Astrocyte (in vitro differentiated cells and primary cell): ENCODE results near the gene TMEM60. TPM values are rescaled to one million over a fixed set of nuclear protein-coding genes. Genes with fewer than 3 reads are reported as not detected.

Source experiments
- DNase-seq: peaks from one replicate; pipeline ENCODE4 v3.0.0-alpha.2; 2010; ENCODE audit warnings: low read depth
- FAIRE-seq: peaks from 2 replicates; lab custom pipeline; 2011; peaks lifted over from hg19 to GRCh38; lab: Jason Lieb, UNC
- H2AFZ ChIP-seq: 2 replicates; pipeline ENCODE4 v1.6.0; 2012; ENCODE audit warnings: low read depth, low read length, inconsistent platforms
- H3K27ac ChIP-seq: 2 replicates; pipeline ENCODE4 v1.5.1; 2011; ENCODE audit warnings: low read depth, low read length, inconsistent platforms
- H3K27me3 ChIP-seq: 2 replicates; pipeline ENCODE4 v1.6.0; 2011; ENCODE audit warnings: low read length, inconsistent platforms; ENCODE audit not compliant: insufficient read depth
- H3K36me3 ChIP-seq: 2 replicates; pipeline ENCODE4 v1.5.1; 2011; ENCODE audit warnings: low read length, inconsistent platforms; ENCODE audit not compliant: insufficient read depth
- H3K4me1 ChIP-seq: 2 replicates; pipeline ENCODE4 v1.5.1; 2011; ENCODE audit warnings: low read length, inconsistent platforms; ENCODE audit not compliant: insufficient read depth
- H3K4me2 ChIP-seq: 2 replicates; pipeline ENCODE4 v1.6.0; 2012; ENCODE audit warnings: low read length, inconsistent platforms
- H3K4me3 ChIP-seq: 2 replicates; pipeline ENCODE4 v1.5.1; 2011; ENCODE audit warnings: low read depth, mild to moderate bottlenecking, low read length, inconsistent platforms; ENCODE audit not compliant: insufficient read depth
- H3K79me2 ChIP-seq: 2 replicates; pipeline ENCODE4 v1.6.0; 2012; ENCODE audit warnings: mild to moderate bottlenecking, low read length, inconsistent platforms; ENCODE audit not compliant: insufficient read depth
- H3K9ac ChIP-seq: 2 replicates; pipeline ENCODE4 v1.6.0; 2012; ENCODE audit warnings: mild to moderate bottlenecking, low read length, inconsistent platforms
- H3K9me3 ChIP-seq: 2 replicates; pipeline ENCODE4 v1.5.1; 2012; ENCODE audit warnings: low read depth, mild to moderate bottlenecking, low read length, inconsistent platforms; ENCODE audit not compliant: insufficient read depth
- H4K20me1 ChIP-seq: 2 replicates; pipeline ENCODE4 v1.6.0; 2012; ENCODE audit warnings: low read length, inconsistent platforms; ENCODE audit not compliant: insufficient read depth
- H3K27ac Mint-ChIP-seq: one replicate; pipeline ENCODE4 v1.8.0; 2021; ENCODE audit warnings: mild to moderate bottlenecking, mixed read lengths; ENCODE audit not compliant: unreplicated experiment
- H3K27me3 Mint-ChIP-seq: one replicate; pipeline ENCODE4 v1.8.0; 2021; ENCODE audit warnings: low read depth, mixed read lengths; ENCODE audit not compliant: unreplicated experiment
- H3K36me3 Mint-ChIP-seq: one replicate; pipeline ENCODE4 v1.8.0; 2021; ENCODE audit warnings: low read depth, mixed read lengths; ENCODE audit not compliant: unreplicated experiment
- H3K4me1 Mint-ChIP-seq: one replicate; pipeline ENCODE4 v1.8.0; 2021; ENCODE audit warnings: low read depth, mixed read lengths; ENCODE audit not compliant: unreplicated experiment
- H3K4me3 Mint-ChIP-seq: one replicate; pipeline ENCODE4 v1.8.0; 2021; ENCODE audit warnings: mild to moderate bottlenecking, moderate library complexity, mixed read lengths; ENCODE audit not compliant: unreplicated experiment
- H3K9me3 Mint-ChIP-seq: one replicate; pipeline ENCODE4 v1.8.0; 2021; ENCODE audit warnings: mild to moderate bottlenecking, mixed read lengths; ENCODE audit not compliant: unreplicated experiment
- EZH2 ChIP-seq: IDR thresholded peaks from 2 replicates; pipeline ENCODE4 v1.6.1; 2012; ENCODE audit warnings: mild to moderate bottlenecking, low read length, inconsistent platforms; ENCODE audit not compliant: insufficient read depth
- total RNA-seq: library from RNA; stranded (reverse); gene quantifications from 2 replicates; pipeline ENCODE4 v1.2.1, GENCODE V29; 2021
- TF ChIP-seq, protein P1 (sequence below): IDR thresholded peaks from 2 replicates; pipeline ENCODE4 v1.5.1; 2011; ENCODE audit warnings: low read depth, mild to moderate bottlenecking, inconsistent platforms, low read length, moderate library complexity; ENCODE audit not compliant: insufficient read depth

TMEM60 gene
- total RNA-seq, 1 donor from 2014 or later = 12.2 TPM

DNA sequence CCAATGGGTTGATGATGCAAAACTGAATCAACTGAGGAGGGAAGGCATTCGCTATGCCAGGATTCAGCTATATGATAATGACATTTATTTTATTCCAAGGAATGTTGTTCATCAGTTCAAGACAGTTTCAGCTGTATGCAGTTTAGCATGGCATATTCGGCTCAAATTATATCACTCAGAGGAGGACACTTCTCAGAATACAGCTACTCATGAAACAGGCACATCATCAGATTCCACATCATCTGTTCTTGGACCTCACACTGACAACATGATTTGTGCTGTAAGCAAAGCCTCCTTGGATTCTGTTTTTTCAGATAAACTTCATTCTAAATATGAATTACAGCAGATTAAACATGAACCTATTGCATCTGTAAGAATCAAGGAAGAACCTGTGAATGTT lies 19.7 kb downstream of the TMEM60 start:
- no peak for TF ChIP-seq EZH2
- TF ChIP-seq, protein P1, sequence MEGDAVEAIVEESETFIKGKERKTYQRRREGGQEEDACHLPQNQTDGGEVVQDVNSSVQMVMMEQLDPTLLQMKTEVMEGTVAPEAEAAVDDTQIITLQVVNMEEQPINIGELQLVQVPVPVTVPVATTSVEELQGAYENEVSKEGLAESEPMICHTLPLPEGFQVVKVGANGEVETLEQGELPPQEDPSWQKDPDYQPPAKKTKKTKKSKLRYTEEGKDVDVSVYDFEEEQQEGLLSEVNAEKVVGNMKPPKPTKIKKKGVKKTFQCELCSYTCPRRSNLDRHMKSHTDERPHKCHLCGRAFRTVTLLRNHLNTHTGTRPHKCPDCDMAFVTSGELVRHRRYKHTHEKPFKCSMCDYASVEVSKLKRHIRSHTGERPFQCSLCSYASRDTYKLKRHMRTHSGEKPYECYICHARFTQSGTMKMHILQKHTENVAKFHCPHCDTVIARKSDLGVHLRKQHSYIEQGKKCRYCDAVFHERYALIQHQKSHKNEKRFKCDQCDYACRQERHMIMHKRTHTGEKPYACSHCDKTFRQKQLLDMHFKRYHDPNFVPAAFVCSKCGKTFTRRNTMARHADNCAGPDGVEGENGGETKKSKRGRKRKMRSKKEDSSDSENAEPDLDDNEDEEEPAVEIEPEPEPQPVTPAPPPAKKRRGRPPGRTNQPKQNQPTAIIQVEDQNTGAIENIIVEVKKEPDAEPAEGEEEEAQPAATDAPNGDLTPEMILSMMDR = no peak
- no peak overlapping the region for H3K9ac ChIP-seq
- H3K4me3 Mint-ChIP-seq = no peak overlapping the region
- H3K9me3 Mint-ChIP-seq = no peaks in the 10 kb centered on the region
- H3K79me2 ChIP-seq = no peaks in the 10 kb centered on the region
- H4K20me1 ChIP-seq = peaks cover 4% of the 10 kb centered on the region
- no peak overlapping the region for H3K27ac Mint-ChIP-seq
- H3K36me3 Mint-ChIP-seq = peaks cover 7% of the 10 kb centered on the region
- no peaks in the 10 kb centered on the region for H3K4me1 Mint-ChIP-seq
- H3K27me3 Mint-ChIP-seq = no peaks in the 10 kb centered on the region
- no peak overlapping the region for H3K4me2 ChIP-seq
- H3K27ac ChIP-seq = no peak overlapping the region
- no peaks in the 10 kb centered on the region for H3K4me1 ChIP-seq
- no peak overlapping the region for H3K4me3 ChIP-seq
- H3K27me3 ChIP-seq = no peaks in the 10 kb centered on the region
- DNase-seq (no peak), FAIRE-seq (no peak)
- no peak overlapping the region for H2AFZ ChIP-seq
- H3K36me3 ChIP-seq = peaks cover 9% of the 10 kb centered on the region
- no peaks in the 10 kb centered on the region for H3K9me3 ChIP-seq

- no peak overlapping the region for H3K27ac Mint-ChIP-seq
Measured at GRCh38 chr7:77771901-77772300, 26.3 kb downstream of the TMEM60 start.

DNA sequence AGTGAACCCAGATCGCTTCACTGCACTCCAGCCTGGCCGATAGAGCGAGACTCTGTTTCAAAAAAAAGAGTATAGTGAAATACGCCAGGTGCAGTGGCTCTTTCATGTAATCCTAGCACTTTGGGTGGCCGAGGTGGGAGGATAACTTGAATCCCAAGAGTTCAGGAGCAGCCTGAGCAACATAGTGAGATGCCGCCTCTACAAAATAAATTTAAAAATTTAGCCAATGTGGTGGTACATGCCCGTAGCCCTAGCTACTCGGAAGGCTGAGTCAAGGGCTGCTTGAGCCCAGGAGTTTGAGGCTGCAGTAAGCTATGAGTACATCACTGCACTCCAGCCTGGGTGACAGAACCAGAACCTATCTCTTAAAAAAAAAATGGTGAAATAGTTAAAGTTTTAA lies 27.9 kb downstream of the TMEM60 start:
- Mint-ChIP-seq H3K4me3 (no peak overlapping the region), H3K9me3 (no peaks in the 10 kb centered on the region), H3K4me1 (peaks cover 7% of the 10 kb centered on the region), H3K36me3 (peaks cover 1% of the 10 kb centered on the region), H3K27me3 (no peaks in the 10 kb centered on the region), H3K27ac (no peak overlapping the region)
- Histone ChIP-seq H2AFZ (no peak overlapping the region), H3K9ac (no peak overlapping the region), H3K27ac (no peak overlapping the region), H3K4me3 (no peak overlapping the region), H3K79me2 (no peaks in the 10 kb centered on the region), H3K4me1 (no peaks in the 10 kb centered on the region), H4K20me1 (peaks cover 7% of the 10 kb centered on the region), H3K36me3 (no peaks in the 10 kb centered on the region), H3K4me2 (no peak overlapping the region), H3K9me3 (no peaks in the 10 kb centered on the region), H3K27me3 (no peaks in the 10 kb centered on the region)
- no peak for FAIRE-seq
- no peak for DNase-seq
- TF ChIP-seq, protein P1 = no peak
- no peak for TF ChIP-seq EZH2

More at GRCh38 chr7:77771901-77772300, 26.3 kb downstream of the TMEM60 start:
- H3K27me3 ChIP-seq = no peaks in the 10 kb centered on the region
- no peaks in the 10 kb centered on the region for H3K4me1 Mint-ChIP-seq
- H3K36me3 ChIP-seq = no peaks in the 10 kb centered on the region
- H3K4me1 ChIP-seq = no peaks in the 10 kb centered on the region
- H3K4me3 ChIP-seq = no peak overlapping the region
- H2AFZ ChIP-seq = no peak overlapping the region
- H3K9me3 Mint-ChIP-seq = no peaks in the 10 kb centered on the region
- no peak overlapping the region for H3K4me3 Mint-ChIP-seq
- no peak overlapping the region for H3K27ac ChIP-seq
- TF ChIP-seq, protein P1 = no peak
- H3K4me2 ChIP-seq = no peak overlapping the region
- no peak for FAIRE-seq
- H4K20me1 ChIP-seq = peaks cover 12% of the 10 kb centered on the region
- no peak for DNase-seq
- no peak overlapping the region for H3K9ac ChIP-seq
- H3K36me3 Mint-ChIP-seq = peaks cover 8% of the 10 kb centered on the region
- no peaks in the 10 kb centered on the region for H3K9me3 ChIP-seq
- no peaks in the 10 kb centered on the region for H3K27me3 Mint-ChIP-seq
- H3K79me2 ChIP-seq = no peaks in the 10 kb centered on the region
